WTC11 (cell line): ENCODE measurements around the gene ZNF26. TPM values are rescaled to one million over a fixed set of nuclear protein-coding genes. Genes with fewer than 3 reads are reported as not detected.

Experiments used
- ATAC-seq: fragments of 200-7000 bp; cut with Tn5 transposase; 2 replicates; pipeline ENCODE4 v1.10.0; 2021; ENCODE audit warnings: mild to moderate bottlenecking, moderate library complexity
- CTCF ChIA-PET: fragments of 300-600 bp; sonication (Branson Sonifier 250); formaldehyde crosslinking; loops from one replicate; lab custom pipeline; 2021; ENCODE audit warnings: antibody characterized with exemption; lab: Charles Lee
- POLR2A ChIA-PET: fragments of 350-600 bp; sonication (Branson Sonifier 250); formaldehyde crosslinking; loops from one replicate; lab custom pipeline; 2021; ENCODE audit warnings: antibody characterized with exemption; lab: Charles Lee
- DNase-seq: peaks from one replicate; pipeline ENCODE4 v3.0.0; 2021; ENCODE audit warnings: low spot score
- H3K27ac Mint-ChIP-seq: 2 replicates; pipeline ENCODE4 v1.8.0; 2021; ENCODE audit warnings: mixed read lengths
- H3K27me3 Mint-ChIP-seq: 2 replicates; pipeline ENCODE4 v1.8.0; 2021; ENCODE audit warnings: low read depth, mild to moderate bottlenecking, moderate library complexity, mixed read lengths
- H3K36me3 Mint-ChIP-seq: 2 replicates; pipeline ENCODE4 v1.8.0; 2021; ENCODE audit warnings: mixed read lengths
- H3K4me1 Mint-ChIP-seq: 2 replicates; pipeline ENCODE4 v1.8.0; 2022; ENCODE audit warnings: mixed read lengths
- H3K4me3 Mint-ChIP-seq: 2 replicates; pipeline ENCODE4 v1.8.0; 2021; ENCODE audit warnings: mild to moderate bottlenecking, moderate library complexity, mixed read lengths
- H3K9me3 Mint-ChIP-seq: 2 replicates; pipeline ENCODE4 v1.8.0; 2021; ENCODE audit warnings: mixed read lengths
- ELF4 ChIP-seq: sonication (generic); formaldehyde crosslinking; IDR thresholded peaks from 2 replicates; pipeline ENCODE4 v1.8.1; 2022; ENCODE audit warnings: low read depth, mild to moderate bottlenecking, moderate library complexity, missing genetic modification reagents
- GTF2I ChIP-seq: fragments of 250-450 bp; sonication (Bioruptor Pico); conservative IDR thresholded peaks from 2 replicates; pipeline ENCODE4 v1.4.0; 2021; ENCODE audit warnings: mild to moderate bottlenecking
- NFE2L1 ChIP-seq: sonication (generic); formaldehyde crosslinking; IDR thresholded peaks from 2 replicates; pipeline ENCODE4 v1.8.1; 2023; ENCODE audit warnings: missing genetic modification reagents
- NR3C1 ChIP-seq: sonication (generic); formaldehyde crosslinking; conservative IDR thresholded peaks from 2 replicates; pipeline ENCODE4 v1.8.1; 2023; ENCODE audit warnings: low read depth, mild to moderate bottlenecking, missing genetic modification reagents
- OVOL2 ChIP-seq: fragments of 250-450 bp; sonication (Bioruptor Pico); IDR thresholded peaks from 2 replicates; pipeline ENCODE4 v1.9.0; 2021; ENCODE audit warnings: mild to moderate bottlenecking, borderline replicate concordance
- TEAD1 ChIP-seq: sonication (generic); formaldehyde crosslinking; IDR thresholded peaks from 2 replicates; pipeline ENCODE4 v1.8.0; 2022; ENCODE audit warnings: mild to moderate bottlenecking, missing genetic modification reagents
- TEAD4 ChIP-seq: sonication (generic); formaldehyde crosslinking; IDR thresholded peaks from 2 replicates; pipeline ENCODE4 v1.8.0; 2022; ENCODE audit warnings: mild to moderate bottlenecking, missing genetic modification reagents
- total RNA-seq: library from RNA; stranded (reverse); gene quantifications from 3 replicates; pipeline ENCODE4 v1.2.3, GENCODE V29; 2021
- TF ChIP-seq, protein P1 (sequence below): sonication (generic); formaldehyde crosslinking; IDR thresholded peaks from 2 replicates; pipeline ENCODE4 v1.8.1; 2022; ENCODE audit warnings: mild to moderate bottlenecking, missing genetic modification reagents, moderate library complexity, borderline replicate concordance
- TF ChIP-seq, protein P2 (sequence below): sonication (generic); formaldehyde crosslinking; IDR thresholded peaks from 2 replicates; pipeline ENCODE4 v1.8.1; 2023; ENCODE audit warnings: mild to moderate bottlenecking, missing genetic modification reagents, moderate library complexity
- TF ChIP-seq, protein P3 (sequence below): sonication (generic); formaldehyde crosslinking; IDR thresholded peaks from 2 replicates; pipeline ENCODE4 v1.8.0; 2022; ENCODE audit warnings: mild to moderate bottlenecking, missing genetic modification reagents
- TF ChIP-seq, protein P4 (sequence below): sonication (generic); formaldehyde crosslinking; IDR thresholded peaks from 2 replicates; pipeline ENCODE4 v1.8.0; 2023; ENCODE audit warnings: missing genetic modification reagents, mild to moderate bottlenecking, borderline replicate concordance
- TF ChIP-seq, protein P5 (sequence below): sonication (generic); formaldehyde crosslinking; IDR thresholded peaks from 2 replicates; pipeline ENCODE4 v1.8.1; 2022; ENCODE audit warnings: missing genetic modification reagents, borderline replicate concordance
- TF ChIP-seq, protein P6 (sequence below): sonication (generic); formaldehyde crosslinking; IDR thresholded peaks from 2 replicates; pipeline ENCODE4 v1.8.0; 2023; ENCODE audit warnings: mild to moderate bottlenecking, missing genetic modification reagents
- TF ChIP-seq, protein P7 (sequence below): sonication (generic); formaldehyde crosslinking; IDR thresholded peaks from 2 replicates; pipeline ENCODE4 v1.8.1; 2022; ENCODE audit warnings: low read depth, missing genetic modification reagents, borderline replicate concordance
- TF ChIP-seq, protein P8 (sequence below): sonication (generic); formaldehyde crosslinking; IDR thresholded peaks from 2 replicates; pipeline ENCODE4 v1.8.1; 2022; ENCODE audit warnings: mild to moderate bottlenecking, moderate library complexity, missing genetic modification reagents

Gene ZNF26
- total RNA-seq, 1 experiment from 2014 or later = 11.9 TPM

DNA sequence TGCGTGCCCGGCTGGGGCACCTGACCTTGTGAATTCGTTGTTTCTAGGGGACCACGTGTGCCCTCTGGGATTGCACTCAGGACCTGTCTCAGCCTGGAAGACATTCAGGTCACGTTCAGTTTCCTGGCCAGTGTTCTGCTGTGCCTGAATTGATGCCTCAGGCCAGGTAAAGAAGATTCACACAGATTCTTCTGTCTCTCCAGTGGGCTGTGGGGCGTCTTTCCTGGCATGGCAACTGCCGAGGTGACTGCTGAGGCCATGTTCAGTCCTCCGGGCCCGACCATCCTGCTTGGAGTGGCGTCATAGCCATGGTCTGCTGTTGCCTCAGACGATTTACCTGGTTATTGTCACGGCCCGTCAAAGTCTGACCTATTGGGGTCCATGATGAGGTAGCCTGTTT is 43.6 kb upstream of the ZNF26 start:
- ChIA-PET CTCF (no interaction called here), POLR2A (no interaction called here)
- DNase-seq = no peak
- H3K36me3 Mint-ChIP-seq = peaks cover 68% of the 10 kb centered on the region
- H3K4me3 Mint-ChIP-seq = no peak overlapping the region
- no peak for ATAC-seq
- TF ChIP-seq, protein P1, sequence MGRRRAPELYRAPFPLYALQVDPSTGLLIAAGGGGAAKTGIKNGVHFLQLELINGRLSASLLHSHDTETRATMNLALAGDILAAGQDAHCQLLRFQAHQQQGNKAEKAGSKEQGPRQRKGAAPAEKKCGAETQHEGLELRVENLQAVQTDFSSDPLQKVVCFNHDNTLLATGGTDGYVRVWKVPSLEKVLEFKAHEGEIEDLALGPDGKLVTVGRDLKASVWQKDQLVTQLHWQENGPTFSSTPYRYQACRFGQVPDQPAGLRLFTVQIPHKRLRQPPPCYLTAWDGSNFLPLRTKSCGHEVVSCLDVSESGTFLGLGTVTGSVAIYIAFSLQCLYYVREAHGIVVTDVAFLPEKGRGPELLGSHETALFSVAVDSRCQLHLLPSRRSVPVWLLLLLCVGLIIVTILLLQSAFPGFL (CRISPR knock-in tag) = no peak
- TF ChIP-seq TEAD1 (CRISPR knock-in tag) (no peak), GTF2I (CRISPR knock-in tag) (no peak)
- no peaks in the 10 kb centered on the region for H3K4me1 Mint-ChIP-seq
- H3K9me3 Mint-ChIP-seq = peaks cover 36% of the 10 kb centered on the region
- no peak overlapping the region for H3K27ac Mint-ChIP-seq
- no peaks in the 10 kb centered on the region for H3K27me3 Mint-ChIP-seq

DNA sequence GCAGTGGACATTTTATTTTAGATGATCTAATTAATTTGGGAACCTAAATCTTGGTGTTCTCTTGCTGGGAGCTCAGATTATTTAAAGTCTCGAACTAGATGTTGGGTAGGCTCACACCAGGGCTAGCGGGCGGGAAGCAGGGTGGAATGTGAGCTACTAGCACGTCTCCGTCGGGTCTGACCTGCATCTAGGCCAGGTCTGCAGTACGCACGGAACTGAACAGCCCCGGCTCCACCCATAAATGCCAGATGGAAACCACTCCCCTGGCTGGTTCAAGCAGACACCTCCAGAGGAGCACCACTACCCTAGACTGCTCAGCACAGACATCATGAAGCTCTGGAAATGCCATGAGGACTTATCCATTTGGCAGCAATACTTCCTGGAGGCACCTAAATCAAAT is 40.4 kb upstream of the ZNF26 start:
- Mint-ChIP-seq H3K36me3 (peaks cover 68% of the 10 kb centered on the region), H3K4me1 (no peaks in the 10 kb centered on the region), H3K9me3 (peaks cover 41% of the 10 kb centered on the region), H3K27ac (no peak overlapping the region), H3K4me3 (no peak overlapping the region), H3K27me3 (no peaks in the 10 kb centered on the region)
- ATAC-seq (no peak), DNase-seq (no peak)
- CTCF ChIA-PET = no interaction called here
- POLR2A ChIA-PET = no interaction called here
- TF ChIP-seq OVOL2 (no peak), TEAD4 (CRISPR knock-in tag) (no peak), NR3C1 (CRISPR knock-in tag) (no peak)
- TF ChIP-seq, protein P2, sequence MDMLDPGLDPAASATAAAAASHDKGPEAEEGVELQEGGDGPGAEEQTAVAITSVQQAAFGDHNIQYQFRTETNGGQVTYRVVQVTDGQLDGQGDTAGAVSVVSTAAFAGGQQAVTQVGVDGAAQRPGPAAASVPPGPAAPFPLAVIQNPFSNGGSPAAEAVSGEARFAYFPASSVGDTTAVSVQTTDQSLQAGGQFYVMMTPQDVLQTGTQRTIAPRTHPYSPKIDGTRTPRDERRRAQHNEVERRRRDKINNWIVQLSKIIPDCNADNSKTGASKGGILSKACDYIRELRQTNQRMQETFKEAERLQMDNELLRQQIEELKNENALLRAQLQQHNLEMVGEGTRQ (CRISPR knock-in tag) = no peak

DNA sequence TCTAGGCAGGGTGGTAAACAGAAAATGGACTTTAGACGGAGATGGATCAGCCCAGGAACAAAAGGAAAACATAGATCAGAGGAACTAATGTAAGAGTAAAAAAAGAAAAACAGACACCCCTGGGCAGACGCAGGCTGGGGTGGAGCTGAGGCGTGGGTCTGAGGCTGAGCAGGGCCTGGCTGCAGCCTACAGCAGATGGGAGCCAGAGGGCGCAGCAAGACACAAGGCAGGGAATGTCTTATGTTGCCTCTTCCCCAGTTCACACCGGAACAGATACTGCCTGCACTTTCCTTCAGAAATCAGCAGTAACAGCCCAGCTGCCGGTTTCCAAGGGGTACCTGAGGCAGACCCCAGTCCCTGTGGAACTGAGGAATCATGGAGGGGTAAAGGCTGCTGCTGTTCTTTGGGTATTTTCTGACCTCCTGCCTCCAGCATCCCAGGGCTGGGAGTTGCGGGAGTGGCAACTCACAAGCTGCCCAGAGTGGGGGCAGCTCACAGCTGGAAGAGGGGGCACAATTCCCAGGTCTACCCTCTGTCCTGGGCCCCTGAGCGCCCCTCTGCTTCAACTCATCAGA is 39.8 kb upstream of the ZNF26 start:
- H3K4me1 Mint-ChIP-seq = no peaks in the 10 kb centered on the region
- H3K9me3 Mint-ChIP-seq = peaks cover 36% of the 10 kb centered on the region
- no peaks in the 10 kb centered on the region for H3K27me3 Mint-ChIP-seq
- DNase-seq (no peak), ATAC-seq (peak; percentile 36; the same call in 1 of the 2 replicates)
- ChIA-PET CTCF (no interaction called here), POLR2A (no interaction called here)
- H3K36me3 Mint-ChIP-seq = peaks cover 62% of the 10 kb centered on the region
- H3K4me3 Mint-ChIP-seq = no peak overlapping the region
- H3K27ac Mint-ChIP-seq = no peak overlapping the region
- TF ChIP-seq, protein P3, sequence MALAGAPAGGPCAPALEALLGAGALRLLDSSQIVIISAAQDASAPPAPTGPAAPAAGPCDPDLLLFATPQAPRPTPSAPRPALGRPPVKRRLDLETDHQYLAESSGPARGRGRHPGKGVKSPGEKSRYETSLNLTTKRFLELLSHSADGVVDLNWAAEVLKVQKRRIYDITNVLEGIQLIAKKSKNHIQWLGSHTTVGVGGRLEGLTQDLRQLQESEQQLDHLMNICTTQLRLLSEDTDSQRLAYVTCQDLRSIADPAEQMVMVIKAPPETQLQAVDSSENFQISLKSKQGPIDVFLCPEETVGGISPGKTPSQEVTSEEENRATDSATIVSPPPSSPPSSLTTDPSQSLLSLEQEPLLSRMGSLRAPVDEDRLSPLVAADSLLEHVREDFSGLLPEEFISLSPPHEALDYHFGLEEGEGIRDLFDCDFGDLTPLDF (CRISPR knock-in tag) = no peak
- TF ChIP-seq, protein P4, sequence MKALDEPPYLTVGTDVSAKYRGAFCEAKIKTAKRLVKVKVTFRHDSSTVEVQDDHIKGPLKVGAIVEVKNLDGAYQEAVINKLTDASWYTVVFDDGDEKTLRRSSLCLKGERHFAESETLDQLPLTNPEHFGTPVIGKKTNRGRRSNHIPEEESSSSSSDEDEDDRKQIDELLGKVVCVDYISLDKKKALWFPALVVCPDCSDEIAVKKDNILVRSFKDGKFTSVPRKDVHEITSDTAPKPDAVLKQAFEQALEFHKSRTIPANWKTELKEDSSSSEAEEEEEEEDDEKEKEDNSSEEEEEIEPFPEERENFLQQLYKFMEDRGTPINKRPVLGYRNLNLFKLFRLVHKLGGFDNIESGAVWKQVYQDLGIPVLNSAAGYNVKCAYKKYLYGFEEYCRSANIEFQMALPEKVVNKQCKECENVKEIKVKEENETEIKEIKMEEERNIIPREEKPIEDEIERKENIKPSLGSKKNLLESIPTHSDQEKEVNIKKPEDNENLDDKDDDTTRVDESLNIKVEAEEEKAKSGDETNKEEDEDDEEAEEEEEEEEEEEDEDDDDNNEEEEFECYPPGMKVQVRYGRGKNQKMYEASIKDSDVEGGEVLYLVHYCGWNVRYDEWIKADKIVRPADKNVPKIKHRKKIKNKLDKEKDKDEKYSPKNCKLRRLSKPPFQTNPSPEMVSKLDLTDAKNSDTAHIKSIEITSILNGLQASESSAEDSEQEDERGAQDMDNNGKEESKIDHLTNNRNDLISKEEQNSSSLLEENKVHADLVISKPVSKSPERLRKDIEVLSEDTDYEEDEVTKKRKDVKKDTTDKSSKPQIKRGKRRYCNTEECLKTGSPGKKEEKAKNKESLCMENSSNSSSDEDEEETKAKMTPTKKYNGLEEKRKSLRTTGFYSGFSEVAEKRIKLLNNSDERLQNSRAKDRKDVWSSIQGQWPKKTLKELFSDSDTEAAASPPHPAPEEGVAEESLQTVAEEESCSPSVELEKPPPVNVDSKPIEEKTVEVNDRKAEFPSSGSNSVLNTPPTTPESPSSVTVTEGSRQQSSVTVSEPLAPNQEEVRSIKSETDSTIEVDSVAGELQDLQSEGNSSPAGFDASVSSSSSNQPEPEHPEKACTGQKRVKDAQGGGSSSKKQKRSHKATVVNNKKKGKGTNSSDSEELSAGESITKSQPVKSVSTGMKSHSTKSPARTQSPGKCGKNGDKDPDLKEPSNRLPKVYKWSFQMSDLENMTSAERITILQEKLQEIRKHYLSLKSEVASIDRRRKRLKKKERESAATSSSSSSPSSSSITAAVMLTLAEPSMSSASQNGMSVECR (CRISPR knock-in tag) = no peak
- no peak for TF ChIP-seq NFE2L1
- TF ChIP-seq, protein P5, sequence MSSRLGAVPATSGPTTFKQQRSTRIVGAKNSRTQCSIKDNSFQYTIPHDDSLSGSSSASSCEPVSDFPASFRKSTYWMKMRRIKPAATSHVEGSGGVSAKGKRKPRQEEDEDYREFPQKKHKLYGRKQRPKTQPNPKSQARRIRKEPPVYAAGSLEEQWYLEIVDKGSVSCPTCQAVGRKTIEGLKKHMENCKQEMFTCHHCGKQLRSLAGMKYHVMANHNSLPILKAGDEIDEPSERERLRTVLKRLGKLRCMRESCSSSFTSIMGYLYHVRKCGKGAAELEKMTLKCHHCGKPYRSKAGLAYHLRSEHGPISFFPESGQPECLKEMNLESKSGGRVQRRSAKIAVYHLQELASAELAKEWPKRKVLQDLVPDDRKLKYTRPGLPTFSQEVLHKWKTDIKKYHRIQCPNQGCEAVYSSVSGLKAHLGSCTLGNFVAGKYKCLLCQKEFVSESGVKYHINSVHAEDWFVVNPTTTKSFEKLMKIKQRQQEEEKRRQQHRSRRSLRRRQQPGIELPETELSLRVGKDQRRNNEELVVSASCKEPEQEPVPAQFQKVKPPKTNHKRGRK (CRISPR knock-in tag) = no peak
- no peak for TF ChIP-seq ELF4 (CRISPR knock-in tag)
- TF ChIP-seq, protein P6, sequence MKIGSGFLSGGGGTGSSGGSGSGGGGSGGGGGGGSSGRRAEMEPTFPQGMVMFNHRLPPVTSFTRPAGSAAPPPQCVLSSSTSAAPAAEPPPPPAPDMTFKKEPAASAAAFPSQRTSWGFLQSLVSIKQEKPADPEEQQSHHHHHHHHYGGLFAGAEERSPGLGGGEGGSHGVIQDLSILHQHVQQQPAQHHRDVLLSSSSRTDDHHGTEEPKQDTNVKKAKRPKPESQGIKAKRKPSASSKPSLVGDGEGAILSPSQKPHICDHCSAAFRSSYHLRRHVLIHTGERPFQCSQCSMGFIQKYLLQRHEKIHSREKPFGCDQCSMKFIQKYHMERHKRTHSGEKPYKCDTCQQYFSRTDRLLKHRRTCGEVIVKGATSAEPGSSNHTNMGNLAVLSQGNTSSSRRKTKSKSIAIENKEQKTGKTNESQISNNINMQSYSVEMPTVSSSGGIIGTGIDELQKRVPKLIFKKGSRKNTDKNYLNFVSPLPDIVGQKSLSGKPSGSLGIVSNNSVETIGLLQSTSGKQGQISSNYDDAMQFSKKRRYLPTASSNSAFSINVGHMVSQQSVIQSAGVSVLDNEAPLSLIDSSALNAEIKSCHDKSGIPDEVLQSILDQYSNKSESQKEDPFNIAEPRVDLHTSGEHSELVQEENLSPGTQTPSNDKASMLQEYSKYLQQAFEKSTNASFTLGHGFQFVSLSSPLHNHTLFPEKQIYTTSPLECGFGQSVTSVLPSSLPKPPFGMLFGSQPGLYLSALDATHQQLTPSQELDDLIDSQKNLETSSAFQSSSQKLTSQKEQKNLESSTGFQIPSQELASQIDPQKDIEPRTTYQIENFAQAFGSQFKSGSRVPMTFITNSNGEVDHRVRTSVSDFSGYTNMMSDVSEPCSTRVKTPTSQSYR (CRISPR knock-in tag) = no peak
- TF ChIP-seq, protein P7, sequence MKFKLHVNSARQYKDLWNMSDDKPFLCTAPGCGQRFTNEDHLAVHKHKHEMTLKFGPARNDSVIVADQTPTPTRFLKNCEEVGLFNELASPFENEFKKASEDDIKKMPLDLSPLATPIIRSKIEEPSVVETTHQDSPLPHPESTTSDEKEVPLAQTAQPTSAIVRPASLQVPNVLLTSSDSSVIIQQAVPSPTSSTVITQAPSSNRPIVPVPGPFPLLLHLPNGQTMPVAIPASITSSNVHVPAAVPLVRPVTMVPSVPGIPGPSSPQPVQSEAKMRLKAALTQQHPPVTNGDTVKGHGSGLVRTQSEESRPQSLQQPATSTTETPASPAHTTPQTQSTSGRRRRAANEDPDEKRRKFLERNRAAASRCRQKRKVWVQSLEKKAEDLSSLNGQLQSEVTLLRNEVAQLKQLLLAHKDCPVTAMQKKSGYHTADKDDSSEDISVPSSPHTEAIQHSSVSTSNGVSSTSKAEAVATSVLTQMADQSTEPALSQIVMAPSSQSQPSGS (CRISPR knock-in tag) = no peak
- TF ChIP-seq, protein P8, sequence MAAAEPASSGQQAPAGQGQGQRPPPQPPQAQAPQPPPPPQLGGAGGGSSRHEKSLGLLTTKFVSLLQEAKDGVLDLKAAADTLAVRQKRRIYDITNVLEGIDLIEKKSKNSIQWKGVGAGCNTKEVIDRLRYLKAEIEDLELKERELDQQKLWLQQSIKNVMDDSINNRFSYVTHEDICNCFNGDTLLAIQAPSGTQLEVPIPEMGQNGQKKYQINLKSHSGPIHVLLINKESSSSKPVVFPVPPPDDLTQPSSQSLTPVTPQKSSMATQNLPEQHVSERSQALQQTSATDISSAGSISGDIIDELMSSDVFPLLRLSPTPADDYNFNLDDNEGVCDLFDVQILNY (CRISPR knock-in tag) = no peak
